Fibroblast of peridontal ligament (primary cell): ENCODE results near the gene MAOB.
"Not testable (repeated sequence)": the region's sequence is repeated elsewhere in the genome, so short reads cannot be mapped to it uniquely, and the experiment has no call there.

ENCODE experiments used
- DNase-seq: peaks from one replicate; pipeline ENCODE4 v3.0.0-alpha.2; 2010; ENCODE audit errors: extremely low read depth

The MAOB gene

GRCh38 chrX:43753637-43754036 is 128.6 kb downstream of the MAOB start:
- DNase-seq = peak; percentile 8

GRCh38 chrX:43750248-43750676 is 132.0 kb downstream of the MAOB start:
- peak; percentile 30 for DNase-seq

- no peak for DNase-seq
Measured at GRCh38 chrX:43747476-43747875, 134.8 kb downstream of the MAOB start.

- no peak for DNase-seq
Measured at GRCh38 chrX:43745938-43746721, 136.1 kb downstream of the MAOB start.

GRCh38 chrX:43744284-43744683 is 138.0 kb downstream of the MAOB start:
- no peak for DNase-seq

- no peak for DNase-seq
Measured at GRCh38 chrX:43743100-43743822, 139.0 kb downstream of the MAOB start.

GRCh38 chrX:43741843-43742573 is 140.2 kb downstream of the MAOB start:
- peak; percentile 26 for DNase-seq

GRCh38 chrX:43735957-43736356 is 146.3 kb downstream of the MAOB start:
- DNase-seq = no peak

- DNase-seq = no peak
Measured at GRCh38 chrX:43735534-43735933, 146.7 kb downstream of the MAOB start.

GRCh38 chrX:43734444-43734843 is 147.8 kb downstream of the MAOB start:
- DNase-seq = no peak

GRCh38 chrX:43733699-43734098 is 148.6 kb downstream of the MAOB start:
- DNase-seq = no peak

- DNase-seq = no peak
Measured at GRCh38 chrX:43731086-43731485, 151.2 kb downstream of the MAOB start.

- no peak for DNase-seq
Measured at GRCh38 chrX:43728966-43729365, 153.3 kb downstream of the MAOB start.

GRCh38 chrX:43728002-43728401 is 154.2 kb downstream of the MAOB start:
- DNase-seq = no peak

- DNase-seq = not testable (repeated sequence)
Measured at GRCh38 chrX:43727254-43727653, 155.0 kb downstream of the MAOB start.

- DNase-seq = not testable (repeated sequence)
Measured at GRCh38 chrX:43725227-43725626, 157.0 kb downstream of the MAOB start.

- no peak for DNase-seq
Measured at GRCh38 chrX:43720961-43721360, 161.3 kb downstream of the MAOB start.

- no peak for DNase-seq
Measured at GRCh38 chrX:43720082-43720481, 162.2 kb downstream of the MAOB start.

- no peak for DNase-seq
Measured at GRCh38 chrX:43718956-43719355, 163.3 kb downstream of the MAOB start.

- DNase-seq = no peak
Measured at GRCh38 chrX:43718546-43718945, 163.7 kb downstream of the MAOB start.

- no peak for DNase-seq
Measured at GRCh38 chrX:43718081-43718480, 164.2 kb downstream of the MAOB start.

- DNase-seq = no peak
Measured at GRCh38 chrX:43717161-43717560, 165.1 kb downstream of the MAOB start.
